HCT116 (cell line): ENCODE data around the gene UBE2J2. TPM values are rescaled to one million over a fixed set of nuclear protein-coding genes. Genes with fewer than 3 reads are reported as not detected.
A peak's percentile ranks its signal among the peaks of the same experiment; 100 is the strongest.

Source experiments
- ATAC-seq: fragments of 200-7000 bp; cut with Tn5 transposase; 2 replicates; pipeline ENCODE4 v1.9.1; 2020; ENCODE audit warnings: mild to moderate bottlenecking, moderate library complexity
- BruUV-seq: library from RNA; stranded (reverse); fragments of 400-500 nt; replicated peaks from 2 replicates; lab custom pipeline; 2021; lab: Mats Ljungman, UMichigan
- CTCF ChIA-PET: fragments of 300-600 bp; sonication (Branson Sonifier 250); formaldehyde crosslinking; loops from one replicate; lab custom pipeline; 2021; ENCODE audit warnings: antibody characterized with exemption; lab: Charles Lee
- POLR2A ChIA-PET: fragments of 300-600, 350-600 bp; sonication (Branson Sonifier 250); formaldehyde crosslinking; loops from one replicate; lab custom pipeline; 2021; ENCODE audit warnings: antibody characterized with exemption; lab: Charles Lee
- RAD21 ChIA-PET, 2 experiments: fragments of 300-600 bp; sonication (Branson Sonifier 250); formaldehyde crosslinking; loops; one replicate each; lab custom pipeline; 2023; ENCODE audit warnings: low total read pairs in 2 of 2; ENCODE audit not compliant: uncharacterized antibody in 2 of 2, unreplicated experiment in 2 of 2, low non-redundant PET in 1 of 2; lab: Charles Lee
- DNase-seq: peaks from one replicate; pipeline ENCODE4 v3.0.0-alpha.2; 2010; ENCODE audit warnings: low read depth, low spot score
- H2AFZ ChIP-seq: fragments of 200-600 bp; shearing (Covaris generic), sonication (generic); 2 replicates; pipeline ENCODE4 v1.6.1; 2017; ENCODE audit warnings: low read depth, mixed run types, mixed read lengths, antibody characterized with exemption, low read length; ENCODE audit not compliant: poor library complexity, severe bottlenecking
- H3K27ac ChIP-seq: 2 replicates; pipeline ENCODE4 v1.5.1; 2012; ENCODE audit warnings: low read depth, low read length
- H3K27me3 ChIP-seq: fragments of 200-600 bp; sonication (generic); 2 replicates; pipeline ENCODE4 v1.6.1; 2016; ENCODE audit warnings: mixed run types, low read length, mixed read lengths; ENCODE audit not compliant: insufficient read depth
- H3K36me3 ChIP-seq, 2 experiments: fragments of 200-500 bp in 1 of 2; fragments of 200-600 bp in 1 of 2; sonication (Bioruptor generic) in 1 of 2; sonication (generic) in 1 of 2; 2 replicates each; pipeline versions ENCODE4 v1.5.1 to v1.6.1; 2014 to 2016; ENCODE audit warnings: low read length in 2 of 2, inconsistent platforms in 1 of 2, mixed read lengths in 1 of 2, mixed run types in 1 of 2; ENCODE audit not compliant: insufficient read depth in 2 of 2, control insufficient read depth in 1 of 2
- H3K4me1 ChIP-seq, 2 experiments: fragments of 200-600 bp in 1 of 2; sonication (generic) in 1 of 2; 2 replicates each; pipeline versions ENCODE4 v1.5.1 to v1.6.1; 2012 to 2017; ENCODE audit warnings: low read length in 2 of 2, inconsistent platforms in 1 of 2, mild to moderate bottlenecking in 1 of 2, mixed read lengths in 1 of 2, mixed run types in 1 of 2, moderate library complexity in 1 of 2; ENCODE audit not compliant: insufficient read depth in 2 of 2, control insufficient read depth in 1 of 2
- H3K4me2 ChIP-seq: fragments of 200-600 bp; sonication (generic); 2 replicates; pipeline ENCODE4 v1.6.1; 2017; ENCODE audit warnings: mixed run types, low read length, mixed read lengths
- H3K4me3 ChIP-seq, 2 experiments: fragments of 200-600 bp in 1 of 2; sonication (generic) in 1 of 2; replicated peaks in 1 of 2; 2 replicates each; pipeline ENCODE4 v1.5.1; 2011 to 2016; ENCODE audit warnings: low read length in 2 of 2, control low read depth in 1 of 2, low read depth in 1 of 2, mild to moderate bottlenecking in 1 of 2, mixed read lengths in 1 of 2, mixed run types in 1 of 2
- H3K79me2 ChIP-seq: fragments of 200-600 bp; sonication (generic); 2 replicates; pipeline ENCODE4 v1.6.1; 2017; ENCODE audit warnings: mild to moderate bottlenecking, mixed run types, low read length, moderate library complexity, mixed read lengths; ENCODE audit not compliant: insufficient read depth
- H3K9ac ChIP-seq: fragments of 200-600 bp; sonication (generic); 2 replicates; pipeline ENCODE4 v1.6.1; 2016; ENCODE audit warnings: low read length, mixed read lengths
- H3K9me2 ChIP-seq: fragments of 200-600 bp; sonication (generic), shearing (Covaris generic); 2 replicates; pipeline ENCODE4 v1.6.1; 2017; ENCODE audit warnings: mixed run types, mild to moderate bottlenecking, moderate library complexity; ENCODE audit not compliant: insufficient read depth
- H3K9me3 ChIP-seq, 2 experiments: fragments of 200-500 bp in 1 of 2; fragments of 200-600 bp in 1 of 2; sonication (Bioruptor generic) in 1 of 2; sonication (generic) in 1 of 2; 2 replicates each; pipeline ENCODE4 v1.6.1; 2014 to 2017; ENCODE audit warnings: low read length in 2 of 2, mixed read lengths in 2 of 2, inconsistent platforms in 1 of 2, low read depth in 1 of 2, mild to moderate bottlenecking in 1 of 2, mixed run types in 1 of 2, moderate library complexity in 1 of 2; ENCODE audit not compliant: control insufficient read depth in 1 of 2, insufficient read depth in 1 of 2
- H4K20me1 ChIP-seq: fragments of 200-600 bp; sonication (generic), shearing (Covaris generic); 2 replicates; pipeline ENCODE4 v1.6.1; 2017; ENCODE audit warnings: mixed run types, mild to moderate bottlenecking, moderate library complexity; ENCODE audit not compliant: insufficient read depth
- CTCF ChIP-seq, 3 experiments: fragments of 200-600 bp in 1 of 3; sonication (generic) in 1 of 3; IDR thresholded peaks in 2 of 3; conservative IDR thresholded peaks in 1 of 3; 2 replicates each; pipeline ENCODE4 v1.5.1; 2012 to 2017; ENCODE audit warnings: low read depth in 2 of 3, low read length in 2 of 3, antibody characterized with exemption in 1 of 3, borderline replicate concordance in 1 of 3, control low read depth in 1 of 3, mild to moderate bottlenecking in 1 of 3, mixed read lengths in 1 of 3, mixed run types in 1 of 3, moderate library complexity in 1 of 3; ENCODE audit not compliant: insufficient read depth in 1 of 3
- EGR1 ChIP-seq: IDR thresholded peaks from 2 replicates; pipeline ENCODE4 v1.6.1; 2012; ENCODE audit warnings: low read depth
- ELF1 ChIP-seq: IDR thresholded peaks from 2 replicates; pipeline ENCODE4 v1.6.1; 2012; ENCODE audit warnings: low read depth, borderline replicate concordance
- EZH2phosphoT487 ChIP-seq: fragments of 200-600 bp; IDR thresholded peaks from 2 replicates; pipeline ENCODE4 v1.6.1; 2018; ENCODE audit warnings: antibody characterized with exemption, borderline replicate concordance
- MAX ChIP-seq: IDR thresholded peaks from 2 replicates; pipeline ENCODE4 v1.6.1; 2012
- POLR2A ChIP-seq: IDR thresholded peaks from 2 replicates; pipeline ENCODE4 v1.7.0; 2011; ENCODE audit warnings: borderline replicate concordance; ENCODE audit not compliant: insufficient read depth, insufficient read length; ENCODE audit errors: extremely low read depth
- POLR2AphosphoS5 ChIP-seq: IDR thresholded peaks from 2 replicates; pipeline ENCODE4 v1.6.1; 2011; ENCODE audit warnings: mild to moderate bottlenecking, low read depth, low read length, moderate library complexity
- SRF ChIP-seq: IDR thresholded peaks from 2 replicates; pipeline ENCODE4 v1.6.1; 2012; ENCODE audit warnings: low read depth
- TCF7L2 ChIP-seq: IDR thresholded peaks from 2 replicates; pipeline ENCODE4 v1.7.0; 2011; ENCODE audit warnings: borderline replicate concordance, inconsistent platforms; ENCODE audit not compliant: insufficient read depth, insufficient read length; ENCODE audit errors: extremely low read depth
- YY1 ChIP-seq: IDR thresholded peaks from 2 replicates; pipeline ENCODE4 v1.6.1; 2011; ENCODE audit warnings: low read length, low read depth, moderate library complexity, mild to moderate bottlenecking; ENCODE audit not compliant: insufficient replicate concordance; ENCODE audit errors: extremely low read depth
- ZBTB33 ChIP-seq: IDR thresholded peaks from 2 replicates; pipeline ENCODE4 v1.6.1; 2011; ENCODE audit warnings: mild to moderate bottlenecking, low read length, moderate library complexity; ENCODE audit not compliant: insufficient replicate concordance; ENCODE audit errors: extremely low read depth
- ZFX ChIP-seq: fragments of 450-650 bp; IDR thresholded peaks from 2 replicates; pipeline ENCODE4 v1.6.1; 2017
- intact Hi-C: fragments of 100-400 bp; cut with micrococcal nuclease; formaldehyde crosslinking; loops from 2 replicates; pipeline ENCODE4 v1.10.0; 2022
- total RNA-seq: library from RNA; stranded (reverse); gene quantifications from one replicate; pipeline ENCODE4 v1.2.1, GENCODE V29; 2021; ENCODE audit not compliant: unreplicated experiment

Gene UBE2J2
- total RNA-seq, 1 experiment from 2014 or later, result 67.7 TPM

GRCh38 chr1:1304331-1305299 lies 31.0 kb upstream of the UBE2J2 start:
- H3K9me2 ChIP-seq, result no peaks in the 10 kb centered on the region
- TF ChIP-seq POLR2AphosphoS5 (peak; percentile 44), POLR2A (peak; percentile 23), EGR1 (no peak), ZFX (peak; percentile 77; the same call in 1 of the 2 replicates), TCF7L2 (no peak)
- DNase-seq, result no peak
- H3K4me3 ChIP-seq, result peak overlapping the region; percentile 60 to 86
- H4K20me1 ChIP-seq, result no peaks in the 10 kb centered on the region
- H2AFZ ChIP-seq, result no peak overlapping the region
- peaks cover 21% of the 10 kb centered on the region for H3K79me2 ChIP-seq
- no peaks in the 10 kb centered on the region for H3K9me3 ChIP-seq
- peak; percentile 44 for ATAC-seq
- peak overlapping the region; percentile 79 for H3K9ac ChIP-seq
- CTCF ChIA-PET, result interaction anchor here (0.7 to 1.7 kb wide), 4 partner anchors 13 to 200 kb away, joined by 3 to 16 read pairs (median 4); no protein-coding TSS in a partner anchor
- intact Hi-C loops, result loop anchor here (2.0 to 5.0 kb wide), 2 partner anchors 43 to 70 kb away; partner anchors contain the start of genes AURKAIP1 and DVL1
- H3K4me1 ChIP-seq, result peaks cover 29 to 50% of the 10 kb centered on the region in 2 experiments
- POLR2A ChIA-PET, result interaction anchor here (1.1 to 1.2 kb wide), 2 partner anchors 71 to 230 kb away, joined by 4 to 5 read pairs; partner anchors contain the start of genes AURKAIP1 and RNF223
- RAD21 ChIA-PET, result interaction anchor here in 1 of 2 experiments (1.1 kb wide), 1 partner anchor 13 kb away, joined by 3 read pairs; no protein-coding TSS in a partner anchor
- H3K4me2 ChIP-seq, result peak overlapping the region; percentile 99
- peak overlapping the region; percentile 99 for H3K27ac ChIP-seq
- no peaks in the 10 kb centered on the region for H3K27me3 ChIP-seq
- no TSS peak for BruUV-seq
- H3K36me3 ChIP-seq, result no peaks in the 10 kb centered on the region

- ChIA-PET CTCF (interaction anchor here (1.7 kb wide), 1 partner anchor 181 kb away, joined by 4 read pairs; no protein-coding TSS in a partner anchor), POLR2A (no interaction called here), RAD21 (no interaction called here)
- no peak overlapping the region for H3K4me3 ChIP-seq
- no peaks in the 10 kb centered on the region for H4K20me1 ChIP-seq
- H3K27me3 ChIP-seq, result no peaks in the 10 kb centered on the region
- no peak for DNase-seq
- no peaks in the 10 kb centered on the region for H3K36me3 ChIP-seq
- no peaks in the 10 kb centered on the region for H3K9me3 ChIP-seq
- H3K9me2 ChIP-seq, result no peaks in the 10 kb centered on the region
- no TSS peak for BruUV-seq
- intact Hi-C loops, result loop anchor here (2.0 kb wide), 1 partner anchor 71 kb away; the partner anchor contains the start of gene AURKAIP1
- peaks cover 29 to 47% of the 10 kb centered on the region in 2 experiments for H3K4me1 ChIP-seq
- H3K4me2 ChIP-seq, result peak overlapping the region; percentile 99; the same call in 1 of the 2 replicates
- H3K9ac ChIP-seq, result peak overlapping the region; percentile 79; the same call in 1 of the 2 replicates
- ATAC-seq, result no peak
- peaks cover 13% of the 10 kb centered on the region for H3K79me2 ChIP-seq
- no peak overlapping the region for H2AFZ ChIP-seq
- H3K27ac ChIP-seq, result peak overlapping the region; percentile 99; the same call in 1 of the 2 replicates
- TF ChIP-seq MAX (no peak), CTCF (IDR thresholded peaks at IDR 0.05 in 2 of 3, conservative IDR thresholded peaks at IDR 0.05 in 1 of 3; ENCODE audit: borderline replicate concordance in 1 of 3, insufficient read depth in 1 of 3, low read depth in 2 of 3, low read length in 2 of 3) (no peak), ZBTB33 (no peak), ELF1 (no peak), SRF (no peak), YY1 (no peak), POLR2AphosphoS5 (no peak), EZH2phosphoT487 (no peak)
Measured at GRCh38 chr1:1303736-1304135, 30.1 kb upstream of the UBE2J2 start.
